Midbrain (tissue), 1 donor: Measurements from ENCODE around the gene RAP1GAP.

Source experiments
- DNase-seq: peaks from one replicate; lab custom pipeline; 2025; lab: John Stamatoyannopoulos, UW

Gene RAP1GAP

DNA sequence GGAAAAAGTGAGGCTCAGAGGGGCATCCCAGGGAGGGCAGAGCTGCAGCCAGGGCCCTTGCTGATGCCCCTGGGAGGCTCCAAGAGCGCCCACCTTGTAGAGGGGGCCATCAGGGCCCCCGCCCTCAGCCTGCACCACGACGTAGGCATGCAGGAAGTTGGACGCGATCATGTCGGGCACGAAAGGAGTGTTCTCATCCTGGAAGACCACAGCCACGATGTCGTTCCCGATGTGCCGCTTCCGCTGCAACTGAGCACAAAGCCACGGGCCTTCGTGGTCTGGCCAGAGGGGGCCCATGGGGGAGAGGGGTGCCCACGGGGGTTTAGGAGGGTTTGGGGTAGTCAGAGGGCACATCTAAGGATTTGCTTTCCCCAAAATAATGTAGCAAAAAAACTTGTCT is 59.1 kb downstream of the RAP1GAP start:
- DNase-seq: no peak

DNA sequence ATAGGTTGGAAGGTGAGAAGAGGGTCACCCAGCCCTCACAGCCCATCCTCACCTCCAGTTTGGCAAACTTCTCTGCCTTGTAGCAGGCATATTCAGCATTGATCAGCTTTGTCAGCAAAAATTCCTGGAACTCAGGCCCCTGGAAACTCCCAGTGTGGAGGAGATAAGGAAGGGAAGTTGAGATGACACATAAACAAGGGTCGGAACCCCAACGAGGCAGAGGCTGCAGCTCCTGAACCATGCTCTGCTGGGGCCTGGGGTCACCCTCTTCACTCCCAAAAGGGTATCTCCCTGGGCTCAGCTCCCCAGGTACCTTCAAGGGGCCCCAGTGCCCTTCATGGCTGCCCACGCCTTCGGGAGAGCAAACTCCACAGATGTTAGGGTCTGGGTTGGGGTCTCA is 60.4 kb downstream of the RAP1GAP start:
- DNase-seq: no peak

DNA sequence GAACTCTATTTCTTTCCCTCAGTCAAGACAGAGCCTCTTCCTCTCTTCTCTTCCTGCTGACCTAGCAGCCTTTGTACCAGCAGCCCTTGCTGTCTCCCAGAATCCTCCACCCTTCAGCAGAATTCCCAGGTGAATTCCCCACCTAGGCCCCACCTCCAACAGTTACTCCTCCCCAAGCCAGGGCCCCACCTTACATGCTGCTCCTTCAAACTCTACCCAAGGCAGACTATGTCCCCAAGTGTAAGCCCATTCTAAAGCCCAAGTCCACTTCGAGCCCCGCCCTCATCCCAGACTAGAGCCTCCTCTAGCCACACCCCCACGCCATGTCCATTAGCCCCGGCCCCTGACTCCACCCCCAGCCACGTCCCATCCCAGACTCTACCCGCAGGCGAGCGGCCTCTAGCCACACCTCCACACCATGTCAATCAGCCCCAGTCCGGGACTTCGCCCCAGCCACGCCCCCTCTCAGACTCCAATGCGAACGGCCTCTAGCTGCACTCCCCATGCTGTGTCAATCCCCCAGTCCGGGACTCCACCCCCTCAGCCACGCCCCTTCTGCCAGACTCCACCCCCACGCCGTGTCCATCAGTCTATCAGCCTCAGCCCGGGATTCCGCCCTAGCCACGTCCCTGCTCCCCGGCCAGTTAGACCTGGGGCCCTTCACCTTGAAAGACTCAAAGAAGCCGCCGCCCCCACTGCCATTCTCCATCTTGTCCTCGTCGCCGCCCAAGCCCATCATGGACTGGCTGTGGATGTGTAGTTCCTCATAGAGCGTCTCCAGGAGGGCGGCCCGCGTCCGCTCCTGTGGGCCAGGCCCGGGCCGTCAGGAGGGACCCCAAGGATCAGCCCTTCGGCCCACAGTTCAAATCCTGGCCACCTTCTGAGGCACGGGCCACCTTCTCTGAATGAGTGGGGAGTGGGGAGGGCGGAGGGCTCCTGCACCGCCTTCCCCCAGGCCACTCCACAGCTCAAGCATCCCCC is 61.3 kb downstream of the RAP1GAP start:
- DNase-seq: no peak

DNA sequence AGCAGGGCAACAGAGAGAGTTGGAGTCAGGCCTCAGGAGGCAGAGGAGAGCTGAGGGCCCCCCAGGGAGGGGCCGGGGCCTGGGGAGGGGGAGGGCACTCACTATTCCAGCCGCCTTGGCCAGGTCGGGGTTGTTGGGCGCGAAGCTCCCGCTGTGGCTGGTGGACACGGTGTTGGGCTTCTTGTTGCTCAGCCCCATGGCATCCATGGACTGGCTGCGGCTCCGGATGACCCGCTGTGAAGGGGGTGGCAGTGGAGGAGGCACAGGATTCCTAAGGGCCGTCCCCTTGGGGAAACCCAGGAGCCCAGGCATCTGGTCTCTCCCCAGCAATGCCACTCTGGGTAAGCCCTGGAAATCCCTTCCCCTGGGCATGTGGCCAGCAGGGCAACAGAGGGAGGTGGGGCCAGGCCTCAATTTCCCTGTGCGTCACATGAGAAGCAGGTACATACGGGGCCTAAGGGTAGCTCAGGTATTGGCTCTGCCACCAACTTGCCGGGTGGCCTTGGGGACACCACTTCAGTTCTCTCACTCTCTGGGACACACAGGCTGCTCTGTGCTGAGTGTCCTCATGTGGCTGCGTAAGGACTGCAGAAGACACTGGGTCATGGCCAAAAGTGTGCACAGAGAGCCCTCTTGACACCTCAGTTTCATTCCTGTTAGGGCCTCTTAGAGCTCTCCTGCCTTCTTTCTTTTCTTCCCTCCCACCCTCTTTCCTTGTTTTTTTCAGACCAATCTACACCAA is 63.0 kb downstream of the RAP1GAP start:
- no peak for DNase-seq

DNA sequence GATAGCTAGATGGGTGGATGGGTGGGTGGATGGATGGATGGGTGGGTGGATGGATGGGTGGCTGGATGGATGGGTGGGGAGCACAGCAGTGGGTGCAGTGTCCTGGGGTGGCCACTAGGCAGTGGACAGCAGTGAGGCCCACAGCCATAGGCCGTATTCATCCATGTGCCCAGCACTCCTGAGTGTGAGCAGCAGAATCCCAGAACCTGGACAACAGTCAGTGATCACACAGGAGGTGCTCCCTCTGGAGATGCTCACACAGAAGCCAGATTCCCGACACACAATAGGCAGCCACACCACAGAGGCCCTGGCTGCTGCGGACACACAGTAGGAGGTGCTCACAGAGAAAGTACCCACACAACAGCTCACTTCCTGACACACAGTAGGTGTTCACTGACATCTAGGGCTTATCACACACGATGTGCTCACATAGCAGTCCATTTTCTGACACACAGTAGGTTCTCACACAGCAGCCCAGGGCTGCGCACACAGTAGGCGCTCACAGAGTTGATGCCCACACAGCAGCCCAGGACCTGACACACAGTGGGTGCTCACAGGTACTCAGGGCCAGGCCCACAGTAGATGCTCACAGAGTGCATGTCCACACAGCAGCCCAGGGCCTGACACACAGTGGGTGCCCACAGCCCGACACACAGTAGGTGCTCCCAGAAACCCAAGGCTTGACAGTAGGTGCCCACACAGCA is 64.0 kb downstream of the RAP1GAP start:
- no peak for DNase-seq

DNA sequence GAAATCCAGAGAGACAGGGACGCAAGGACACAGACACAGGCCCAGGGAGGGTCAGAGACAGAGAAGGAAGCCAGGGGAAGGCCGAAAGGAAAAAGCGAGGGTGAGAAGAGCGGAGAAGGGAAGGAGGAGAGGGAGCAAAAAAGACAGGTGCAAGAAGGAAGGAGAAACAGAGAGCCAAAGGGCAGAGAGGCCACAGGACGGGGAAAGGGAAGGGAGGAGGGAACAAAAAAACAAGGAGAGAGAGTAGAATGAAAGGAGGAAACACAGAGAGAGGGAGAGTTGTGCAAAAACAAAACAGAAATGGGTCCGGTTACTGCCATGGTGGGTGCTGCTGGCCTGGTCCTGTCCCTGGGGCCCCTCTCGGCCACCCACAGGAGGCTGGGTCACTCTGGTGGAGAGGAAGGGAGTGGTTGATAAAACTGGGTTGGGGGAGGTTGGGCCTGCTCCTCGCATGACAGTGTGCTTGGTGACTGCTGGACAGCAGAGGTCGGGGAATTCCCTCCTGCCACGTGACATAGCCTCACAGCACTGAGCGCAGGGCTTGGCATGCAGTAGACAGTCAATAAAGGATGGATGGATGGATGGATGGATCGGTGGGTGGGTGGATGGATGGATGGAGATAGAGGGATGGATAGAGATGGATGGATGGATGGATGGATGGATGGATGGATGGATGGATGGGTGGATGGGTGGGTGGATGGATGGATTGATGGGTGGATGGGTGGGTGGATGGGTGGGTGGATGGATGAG is 64.8 kb downstream of the RAP1GAP start:
- DNase-seq: no peak

DNA sequence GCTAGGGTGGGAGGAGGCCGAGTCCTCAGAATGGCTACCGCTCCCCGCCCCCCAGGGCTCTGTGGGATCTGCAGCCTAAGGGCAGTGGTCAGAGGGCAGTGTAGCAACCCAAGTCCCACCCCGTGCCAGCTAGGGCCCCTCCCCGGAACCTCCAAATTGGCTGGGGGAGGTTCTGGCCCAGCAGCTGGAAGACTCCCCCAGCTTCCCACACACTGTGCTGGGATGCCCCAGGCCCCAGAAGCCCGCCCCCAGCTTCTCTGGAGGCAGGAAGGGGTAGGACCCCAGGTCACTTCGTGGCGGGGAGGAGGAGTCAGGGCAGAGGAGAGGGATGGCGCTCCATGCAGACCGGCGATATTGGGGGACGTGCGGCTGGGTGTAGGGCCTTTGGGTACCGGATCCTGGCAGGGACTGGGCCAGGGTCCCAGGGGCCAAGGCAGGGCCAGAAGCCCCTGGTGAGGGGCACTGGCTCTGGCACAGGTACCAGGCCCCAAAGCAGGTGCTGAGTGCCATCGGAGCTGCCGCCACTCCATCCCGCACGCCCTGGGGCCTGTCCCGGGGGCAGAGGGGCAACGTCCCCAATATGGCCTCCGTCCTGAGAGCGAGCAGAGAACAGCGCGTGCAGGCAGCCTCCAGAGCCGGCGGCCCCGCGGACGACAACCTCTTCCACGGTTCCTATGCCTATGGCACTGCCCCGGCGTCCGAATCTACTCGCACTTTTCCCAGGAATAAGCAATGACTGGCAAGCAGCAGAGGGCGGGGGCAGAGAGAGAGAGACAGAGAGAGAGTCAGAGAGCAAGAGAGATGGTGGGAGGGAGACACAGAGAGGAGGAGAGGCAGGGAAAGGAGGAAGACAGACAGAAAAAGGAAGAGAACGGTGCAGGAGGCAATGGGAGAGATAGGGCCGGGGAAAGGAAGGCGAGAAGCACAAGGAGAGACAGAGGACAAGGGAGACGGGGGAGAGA is 65.7 kb downstream of the RAP1GAP start:
- no peak for DNase-seq

DNA sequence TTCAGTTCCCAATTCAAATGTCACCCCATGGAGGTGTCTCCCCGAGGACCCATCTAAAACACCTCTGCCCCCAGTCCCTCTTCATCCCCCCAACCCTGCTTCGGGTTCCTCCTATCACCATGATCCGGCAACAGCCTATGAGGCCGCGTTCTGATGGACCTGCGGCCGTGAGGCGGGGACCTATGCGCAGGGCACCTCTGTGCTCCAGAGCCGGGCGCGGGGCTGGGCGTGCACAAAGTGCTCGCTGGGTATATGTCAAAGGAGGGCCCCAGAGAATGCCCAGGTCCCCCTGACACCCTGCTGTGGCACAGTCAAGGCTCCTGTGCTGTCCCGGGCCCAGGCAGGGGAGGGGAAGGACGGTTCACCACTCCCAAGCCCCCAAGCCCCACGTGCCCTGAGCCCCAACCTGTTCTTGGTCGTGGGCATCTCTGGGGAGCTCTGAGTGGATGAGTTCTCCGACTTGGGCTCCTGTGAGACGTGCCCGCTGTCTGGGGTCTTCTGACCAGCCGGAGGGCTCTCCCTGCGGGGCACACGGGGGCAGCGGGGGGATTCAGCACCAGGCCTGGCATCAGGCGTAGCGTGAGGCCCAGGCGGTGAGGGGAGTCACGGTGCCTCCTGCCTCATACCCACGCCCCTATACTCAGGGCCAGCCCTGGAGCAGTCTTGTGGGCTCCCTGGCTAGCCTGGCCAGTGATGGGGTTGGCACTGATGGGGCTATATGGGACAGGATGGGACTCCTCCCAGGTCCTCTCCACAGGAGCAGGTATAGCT is 67.7 kb downstream of the RAP1GAP start:
- no peak for DNase-seq

DNA sequence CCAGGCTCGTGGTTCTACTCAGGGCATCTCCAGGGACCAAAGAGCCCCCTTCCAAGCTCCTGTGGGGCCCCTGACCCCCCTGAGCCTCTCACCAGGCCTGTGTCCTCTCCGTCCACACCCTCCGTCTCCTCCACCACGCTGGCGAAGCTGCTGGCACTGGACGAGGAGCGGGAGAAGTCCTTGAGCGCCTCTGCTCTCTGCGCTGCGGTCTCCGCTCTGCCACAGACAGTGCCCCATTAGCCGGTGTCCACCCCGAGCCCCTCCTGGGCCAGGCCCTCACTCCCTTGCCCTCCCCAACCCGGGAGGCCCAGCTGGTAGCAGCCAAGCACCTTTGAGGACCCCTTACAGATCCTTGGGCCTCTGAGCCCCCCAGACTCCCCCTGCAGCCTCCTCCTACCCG is 69.8 kb downstream of the RAP1GAP start:
- DNase-seq: no peak

DNA sequence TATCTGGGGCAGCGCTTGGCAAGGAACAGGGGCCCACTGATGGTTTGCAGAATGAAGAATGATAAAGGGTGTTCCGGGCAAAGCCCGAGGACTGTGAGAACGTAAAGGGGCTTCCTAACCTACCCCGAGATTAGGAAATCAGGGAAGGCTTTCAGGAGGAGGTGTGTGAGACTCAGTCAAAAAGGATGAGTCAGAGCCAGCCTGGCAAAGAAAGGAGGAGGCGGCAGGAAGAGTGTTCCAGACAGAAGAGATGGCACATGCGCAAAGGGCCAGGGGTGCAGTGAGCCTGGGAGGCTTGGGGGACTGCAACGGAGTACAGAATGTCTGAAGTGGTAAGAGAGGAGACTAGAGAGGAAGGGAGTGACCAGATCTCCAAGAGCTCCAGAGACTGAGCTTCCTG is 70.3 kb downstream of the RAP1GAP start:
- DNase-seq: no peak

DNA sequence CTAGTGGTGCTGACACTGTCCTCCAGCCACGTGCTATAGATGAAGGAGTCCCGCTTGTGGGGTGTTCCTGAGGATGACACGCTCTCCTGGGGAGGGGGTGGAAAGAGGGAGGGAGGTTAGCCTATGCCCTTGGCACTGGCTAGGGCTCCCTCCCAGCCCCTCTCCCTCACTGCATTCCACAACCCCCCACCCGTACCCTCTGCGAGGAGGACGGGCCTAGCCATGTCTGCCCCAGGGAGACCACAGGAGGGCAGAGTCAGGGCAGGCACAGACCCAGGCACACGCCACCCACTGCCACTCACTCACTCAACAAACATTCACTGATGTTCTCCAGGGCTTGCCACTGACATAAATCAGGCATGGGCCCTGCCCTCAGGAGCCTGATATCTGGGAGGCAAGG is 70.7 kb downstream of the RAP1GAP start:
- no peak for DNase-seq

DNA sequence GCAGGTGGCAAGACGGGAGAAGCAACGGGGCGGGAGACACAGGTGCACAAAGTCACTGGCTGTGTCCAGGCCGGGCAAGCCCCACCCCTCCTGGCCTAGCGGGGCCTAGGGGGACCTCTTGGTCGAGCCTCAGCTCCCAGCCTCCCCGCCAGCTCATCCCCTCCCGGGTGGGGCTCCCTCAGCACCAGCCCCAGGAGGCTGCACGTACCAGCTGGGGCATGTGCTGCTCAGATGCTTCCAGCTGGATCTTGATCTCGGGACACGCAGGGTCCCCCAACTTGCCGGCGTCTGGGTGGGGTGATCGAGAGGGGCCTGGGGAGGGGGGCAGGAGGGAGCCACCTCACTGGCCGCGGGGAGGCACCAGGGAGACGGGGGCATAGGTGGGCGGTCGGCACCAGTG is 71.4 kb downstream of the RAP1GAP start:
- no peak for DNase-seq

DNA sequence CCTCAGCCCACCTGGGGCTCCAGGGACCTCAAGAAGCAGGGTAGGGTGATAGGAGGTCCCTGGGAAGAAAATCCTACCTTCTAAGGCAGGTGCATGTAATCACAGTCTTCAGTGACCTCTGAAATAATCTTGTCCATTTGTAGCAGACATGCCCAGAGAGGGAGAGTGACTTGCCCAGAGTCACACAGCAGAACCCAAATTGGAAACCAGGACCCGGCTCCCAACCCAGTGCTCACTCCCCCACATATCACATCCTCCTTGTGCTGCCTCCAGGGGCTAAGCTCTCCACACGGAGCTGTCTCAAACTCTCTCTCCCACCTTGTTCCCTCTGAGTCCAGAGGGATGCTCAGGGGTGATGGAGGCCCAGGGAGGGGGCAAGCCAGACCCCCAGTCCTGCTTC is 72.5 kb downstream of the RAP1GAP start:
- no peak for DNase-seq

DNA sequence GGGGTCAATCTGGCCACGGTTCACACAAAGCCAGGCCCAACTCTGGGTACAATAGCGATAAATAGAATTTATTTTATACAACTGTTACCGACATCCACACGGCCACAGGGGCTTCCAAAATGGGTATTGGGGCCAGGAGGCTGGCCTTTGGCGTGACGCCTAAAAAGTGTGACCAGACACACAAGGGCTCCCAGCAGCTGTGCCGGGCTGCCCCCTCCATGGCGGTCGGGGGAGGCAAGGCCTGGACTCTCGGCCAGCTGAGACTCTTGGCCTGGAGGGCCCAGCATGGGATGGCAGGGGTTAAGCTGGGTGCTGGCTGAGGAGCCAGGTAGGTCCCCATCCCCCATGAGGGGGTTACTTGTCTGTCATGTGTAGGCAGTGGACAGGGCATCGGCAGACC is 73.0 kb downstream of the RAP1GAP start:
- no peak for DNase-seq

DNA sequence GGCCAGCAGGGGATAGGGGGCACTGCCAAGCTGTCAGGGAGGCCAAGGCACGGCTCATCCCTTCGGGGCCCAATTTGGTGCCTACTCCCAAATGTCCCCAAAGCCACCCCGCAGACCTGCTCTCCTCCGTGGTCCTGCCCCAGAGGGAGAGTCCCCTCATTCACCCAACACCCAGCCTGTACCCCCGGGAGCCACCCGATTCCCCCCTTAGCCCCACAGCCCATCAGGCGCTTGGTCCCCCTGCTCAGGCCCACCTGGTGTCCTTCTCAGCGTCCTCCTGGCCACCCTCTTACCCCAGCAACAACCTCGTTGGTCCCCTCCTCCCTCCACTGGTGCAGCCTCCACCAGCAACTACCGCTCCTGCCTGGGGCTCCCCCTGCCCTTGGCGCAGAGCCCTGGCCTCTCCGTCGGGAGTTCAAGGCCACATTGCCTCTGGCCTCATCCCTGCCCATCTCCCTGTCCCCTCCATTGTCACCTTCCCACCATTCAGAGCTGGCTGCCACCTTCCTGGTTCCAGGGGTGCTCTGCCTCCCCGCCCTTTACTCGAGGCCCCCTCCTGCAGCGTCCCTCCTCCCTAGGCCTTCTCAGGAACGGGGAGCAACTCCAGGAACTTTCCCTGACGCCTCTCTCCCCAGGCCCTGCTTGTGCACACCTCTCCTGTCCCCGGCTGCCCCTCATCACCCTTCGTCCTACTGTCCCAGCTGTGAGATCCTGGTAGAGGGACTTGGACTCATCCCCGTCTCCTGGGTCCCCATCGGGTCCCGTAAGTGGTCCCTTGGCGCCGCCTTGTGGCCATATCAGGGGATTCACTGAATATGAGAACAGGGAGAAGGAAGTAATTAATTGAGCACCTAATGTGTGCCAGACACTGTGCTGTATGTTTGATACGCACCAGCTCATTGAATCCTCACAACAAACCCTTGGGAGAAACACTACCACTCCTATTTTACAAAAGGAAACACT is 73.9 kb downstream of the RAP1GAP start:
- DNase-seq: peak; percentile 8

DNA sequence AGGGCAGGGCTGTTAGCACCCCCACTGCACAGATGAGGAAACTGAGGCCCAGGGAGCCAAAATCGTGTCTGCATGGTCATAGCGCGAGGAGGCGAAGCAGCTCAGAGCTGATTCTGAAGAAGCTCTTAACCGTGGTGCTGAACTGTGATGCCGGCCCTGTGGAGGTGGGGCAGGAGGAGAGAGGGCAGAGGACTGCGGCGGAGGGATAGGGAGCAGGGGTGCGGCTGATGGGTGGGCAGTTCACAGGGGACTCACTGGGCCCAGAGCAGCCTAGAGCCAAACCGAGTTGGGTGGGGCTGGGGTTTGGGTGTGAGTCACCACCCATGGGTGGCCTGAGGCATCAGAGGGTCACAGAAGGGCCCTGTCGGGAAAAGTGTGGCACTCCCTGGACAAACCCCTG is 74.7 kb downstream of the RAP1GAP start:
- DNase-seq: no peak

DNA sequence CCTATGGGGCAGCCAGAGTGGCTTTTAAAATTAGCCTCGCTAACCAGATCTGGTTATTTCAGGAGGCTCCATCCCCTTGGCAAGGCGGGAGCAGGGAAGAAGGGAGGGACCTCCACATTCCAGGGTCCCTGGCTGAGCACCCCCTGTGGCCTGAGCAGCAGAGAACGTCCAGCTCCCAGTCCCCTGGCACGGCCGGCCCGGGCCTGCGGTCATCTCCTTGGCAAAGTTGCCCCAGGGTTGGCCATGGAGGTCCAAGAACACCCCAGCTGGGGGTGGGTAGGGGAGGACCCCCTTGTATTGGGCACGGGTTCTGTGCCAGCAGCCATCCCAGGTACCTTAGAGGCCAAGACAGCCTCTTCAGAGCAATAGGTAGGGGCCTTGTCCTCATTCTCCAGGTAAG is 75.9 kb downstream of the RAP1GAP start:
- DNase-seq: no peak

DNA sequence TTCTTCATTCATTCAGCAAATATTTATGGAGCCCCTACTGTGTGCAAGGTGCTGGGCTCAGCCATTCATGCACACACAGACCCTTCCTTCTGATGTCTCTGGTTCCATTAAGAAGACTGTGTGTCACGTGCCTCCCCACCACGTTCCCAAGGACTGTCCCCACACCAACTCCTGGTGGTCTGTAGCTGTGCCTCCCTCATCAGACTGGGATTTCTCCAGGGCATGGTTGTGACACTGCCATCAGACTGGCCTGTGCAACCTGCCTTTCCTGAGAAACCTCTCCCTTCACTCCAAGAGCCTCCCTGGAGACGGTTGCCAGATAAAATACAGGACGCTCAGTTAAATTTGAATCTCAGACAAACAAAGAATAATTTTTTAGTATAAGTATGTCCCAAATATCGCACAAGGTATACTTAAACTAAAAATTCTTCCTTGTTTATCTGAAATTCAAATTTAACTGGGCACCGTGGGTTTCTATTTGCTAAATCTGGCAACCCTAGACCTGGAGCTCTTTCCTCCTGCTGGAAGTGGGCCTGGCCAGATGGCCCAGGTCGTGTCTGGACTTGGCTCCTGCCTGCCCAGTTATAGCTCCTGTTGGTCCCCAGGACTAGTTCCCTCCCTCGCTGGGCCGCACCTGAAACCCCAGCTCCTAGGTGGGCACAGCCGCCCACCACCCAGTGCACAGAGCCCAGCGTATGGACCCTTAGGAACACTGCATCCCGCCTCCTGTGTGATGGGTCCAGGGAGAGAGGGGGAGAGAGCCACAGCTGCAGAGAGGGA is 76.9 kb downstream of the RAP1GAP start:
- DNase-seq: no peak
